HCT116 (cell line): ENCODE data around the gene SIGLEC14. TPM values are rescaled to one million over a fixed set of nuclear protein-coding genes. Genes with fewer than 3 reads are reported as not detected.

Experiments used
- ATAC-seq: fragments of 200-7000 bp; cut with Tn5 transposase; 2 replicates; pipeline ENCODE4 v1.9.1; 2020; ENCODE audit warnings: mild to moderate bottlenecking, moderate library complexity
- BruUV-seq: library from RNA; stranded (reverse); fragments of 400-500 nt; replicated peaks from 2 replicates; lab custom pipeline; 2021; lab: Mats Ljungman, UMichigan
- CTCF ChIA-PET: fragments of 300-600 bp; sonication (Branson Sonifier 250); formaldehyde crosslinking; loops from one replicate; lab custom pipeline; 2021; ENCODE audit warnings: antibody characterized with exemption; lab: Charles Lee
- POLR2A ChIA-PET: fragments of 300-600, 350-600 bp; sonication (Branson Sonifier 250); formaldehyde crosslinking; loops from one replicate; lab custom pipeline; 2021; ENCODE audit warnings: antibody characterized with exemption; lab: Charles Lee
- RAD21 ChIA-PET, 2 experiments: fragments of 300-600 bp; sonication (Branson Sonifier 250); formaldehyde crosslinking; loops; one replicate each; lab custom pipeline; 2023; ENCODE audit warnings: low total read pairs in 2 of 2; ENCODE audit not compliant: uncharacterized antibody in 2 of 2, unreplicated experiment in 2 of 2, low non-redundant PET in 1 of 2; lab: Charles Lee
- DNase-seq: peaks from one replicate; pipeline ENCODE4 v3.0.0-alpha.2; 2010; ENCODE audit warnings: low read depth, low spot score
- H2AFZ ChIP-seq: fragments of 200-600 bp; shearing (Covaris generic), sonication (generic); 2 replicates; pipeline ENCODE4 v1.6.1; 2017; ENCODE audit warnings: low read depth, mixed run types, mixed read lengths, antibody characterized with exemption, low read length; ENCODE audit not compliant: poor library complexity, severe bottlenecking
- H3K27ac ChIP-seq: 2 replicates; pipeline ENCODE4 v1.5.1; 2012; ENCODE audit warnings: low read depth, low read length
- H3K27me3 ChIP-seq: fragments of 200-600 bp; sonication (generic); 2 replicates; pipeline ENCODE4 v1.6.1; 2016; ENCODE audit warnings: mixed run types, low read length, mixed read lengths; ENCODE audit not compliant: insufficient read depth
- H3K36me3 ChIP-seq, 2 experiments: fragments of 200-500 bp in 1 of 2; fragments of 200-600 bp in 1 of 2; sonication (Bioruptor generic) in 1 of 2; sonication (generic) in 1 of 2; 2 replicates each; pipeline versions ENCODE4 v1.5.1 to v1.6.1; 2014 to 2016; ENCODE audit warnings: low read length in 2 of 2, inconsistent platforms in 1 of 2, mixed read lengths in 1 of 2, mixed run types in 1 of 2; ENCODE audit not compliant: insufficient read depth in 2 of 2, control insufficient read depth in 1 of 2
- H3K4me1 ChIP-seq, 2 experiments: fragments of 200-600 bp in 1 of 2; sonication (generic) in 1 of 2; 2 replicates each; pipeline versions ENCODE4 v1.5.1 to v1.6.1; 2012 to 2017; ENCODE audit warnings: low read length in 2 of 2, inconsistent platforms in 1 of 2, mild to moderate bottlenecking in 1 of 2, mixed read lengths in 1 of 2, mixed run types in 1 of 2, moderate library complexity in 1 of 2; ENCODE audit not compliant: insufficient read depth in 2 of 2, control insufficient read depth in 1 of 2
- H3K4me2 ChIP-seq: fragments of 200-600 bp; sonication (generic); 2 replicates; pipeline ENCODE4 v1.6.1; 2017; ENCODE audit warnings: mixed run types, low read length, mixed read lengths
- H3K4me3 ChIP-seq, 2 experiments: fragments of 200-600 bp in 1 of 2; sonication (generic) in 1 of 2; replicated peaks in 1 of 2; 2 replicates each; pipeline ENCODE4 v1.5.1; 2011 to 2016; ENCODE audit warnings: low read length in 2 of 2, control low read depth in 1 of 2, low read depth in 1 of 2, mild to moderate bottlenecking in 1 of 2, mixed read lengths in 1 of 2, mixed run types in 1 of 2
- H3K79me2 ChIP-seq: fragments of 200-600 bp; sonication (generic); 2 replicates; pipeline ENCODE4 v1.6.1; 2017; ENCODE audit warnings: mild to moderate bottlenecking, mixed run types, low read length, moderate library complexity, mixed read lengths; ENCODE audit not compliant: insufficient read depth
- H3K9ac ChIP-seq: fragments of 200-600 bp; sonication (generic); 2 replicates; pipeline ENCODE4 v1.6.1; 2016; ENCODE audit warnings: low read length, mixed read lengths
- H3K9me2 ChIP-seq: fragments of 200-600 bp; sonication (generic), shearing (Covaris generic); 2 replicates; pipeline ENCODE4 v1.6.1; 2017; ENCODE audit warnings: mixed run types, mild to moderate bottlenecking, moderate library complexity; ENCODE audit not compliant: insufficient read depth
- H3K9me3 ChIP-seq, 2 experiments: fragments of 200-500 bp in 1 of 2; fragments of 200-600 bp in 1 of 2; sonication (Bioruptor generic) in 1 of 2; sonication (generic) in 1 of 2; 2 replicates each; pipeline ENCODE4 v1.6.1; 2014 to 2017; ENCODE audit warnings: low read length in 2 of 2, mixed read lengths in 2 of 2, inconsistent platforms in 1 of 2, low read depth in 1 of 2, mild to moderate bottlenecking in 1 of 2, mixed run types in 1 of 2, moderate library complexity in 1 of 2; ENCODE audit not compliant: control insufficient read depth in 1 of 2, insufficient read depth in 1 of 2
- H4K20me1 ChIP-seq: fragments of 200-600 bp; sonication (generic), shearing (Covaris generic); 2 replicates; pipeline ENCODE4 v1.6.1; 2017; ENCODE audit warnings: mixed run types, mild to moderate bottlenecking, moderate library complexity; ENCODE audit not compliant: insufficient read depth
- CEBPB ChIP-seq: IDR thresholded peaks from 2 replicates; pipeline ENCODE4 v1.6.1; 2012; ENCODE audit warnings: low read depth
- EGR1 ChIP-seq: IDR thresholded peaks from 2 replicates; pipeline ENCODE4 v1.6.1; 2012; ENCODE audit warnings: low read depth
- ELF1 ChIP-seq: IDR thresholded peaks from 2 replicates; pipeline ENCODE4 v1.6.1; 2012; ENCODE audit warnings: low read depth, borderline replicate concordance
- EZH2 ChIP-seq: fragments of 200-600 bp; sonication (generic); IDR thresholded peaks from 2 replicates; pipeline ENCODE4 v1.6.1; 2017; ENCODE audit warnings: antibody characterized with exemption, mixed run types
- FOSL1 ChIP-seq: IDR thresholded peaks from 2 replicates; pipeline ENCODE4 v1.6.1; 2012; ENCODE audit warnings: low read depth
- JUND ChIP-seq: IDR thresholded peaks from 2 replicates; pipeline ENCODE4 v1.6.1; 2012
- RAD21 ChIP-seq: IDR thresholded peaks from 2 replicates; pipeline ENCODE4 v1.6.1; 2012; ENCODE audit warnings: low read depth, mild to moderate bottlenecking
- SIN3A ChIP-seq: IDR thresholded peaks from 2 replicates; pipeline ENCODE4 v1.6.1; 2012; ENCODE audit warnings: low read depth
- SP1 ChIP-seq: IDR thresholded peaks from 2 replicates; pipeline ENCODE4 v1.6.1; 2012; ENCODE audit warnings: low read depth
- TCF7L2 ChIP-seq: IDR thresholded peaks from 2 replicates; pipeline ENCODE4 v1.7.0; 2011; ENCODE audit warnings: borderline replicate concordance, inconsistent platforms; ENCODE audit not compliant: insufficient read depth, insufficient read length; ENCODE audit errors: extremely low read depth
- ZFX ChIP-seq: fragments of 450-650 bp; IDR thresholded peaks from 2 replicates; pipeline ENCODE4 v1.6.1; 2017
- ZNF274 ChIP-seq: fragments of 200-500 bp; sonication (Bioruptor generic); IDR thresholded peaks from 2 replicates; pipeline ENCODE4 v1.6.1; 2014; ENCODE audit warnings: mild to moderate bottlenecking, low read depth, low read length, inconsistent platforms
- intact Hi-C: fragments of 100-400 bp; cut with micrococcal nuclease; formaldehyde crosslinking; loops from 2 replicates; pipeline ENCODE4 v1.10.0; 2022
- total RNA-seq: library from RNA; stranded (reverse); gene quantifications from one replicate; pipeline ENCODE4 v1.2.1, GENCODE V29; 2021; ENCODE audit not compliant: unreplicated experiment
- TF ChIP-seq, protein P1 (sequence below): IDR thresholded peaks from 2 replicates; pipeline ENCODE4 v1.6.1; 2011; ENCODE audit warnings: mild to moderate bottlenecking, low read length, moderate library complexity; ENCODE audit not compliant: insufficient replicate concordance; ENCODE audit errors: extremely low read depth
- TF ChIP-seq, protein P2 (sequence below), 3 experiments: fragments of 200-600 bp in 1 of 3; sonication (generic) in 1 of 3; IDR thresholded peaks in 2 of 3; conservative IDR thresholded peaks in 1 of 3; 2 replicates each; pipeline ENCODE4 v1.5.1; 2012 to 2017; ENCODE audit warnings: low read depth in 2 of 3, low read length in 2 of 3, antibody characterized with exemption in 1 of 3, borderline replicate concordance in 1 of 3, control low read depth in 1 of 3, mild to moderate bottlenecking in 1 of 3, mixed read lengths in 1 of 3, mixed run types in 1 of 3, moderate library complexity in 1 of 3; ENCODE audit not compliant: insufficient read depth in 1 of 3
- TF ChIP-seq, protein P3 (sequence below): IDR thresholded peaks from 2 replicates; pipeline ENCODE4 v1.6.1; 2012; ENCODE audit warnings: low read depth

Gene SIGLEC14
- total RNA-seq, 1 experiment from 2014 or later = not detected

DNA sequence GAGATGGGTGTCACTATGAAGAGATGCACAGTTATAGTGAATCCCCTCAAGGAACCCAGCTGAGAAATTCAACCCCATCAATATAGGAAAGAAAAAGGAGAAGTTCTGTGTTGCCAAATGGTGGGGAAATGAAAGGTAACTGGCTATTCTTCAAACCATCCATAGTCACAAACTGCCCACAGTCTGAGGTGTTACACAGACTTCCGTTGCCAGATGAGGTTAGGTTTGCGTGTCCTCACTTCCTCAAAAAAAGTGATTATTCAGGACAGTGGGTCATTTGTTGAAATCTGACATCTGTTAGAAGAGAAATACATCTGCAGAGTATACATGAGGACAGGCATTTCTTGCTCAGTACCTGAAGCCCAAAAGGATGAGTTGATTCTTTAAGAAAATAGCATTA, 25.4 kb downstream of the SIGLEC14 start:
- no peak overlapping the region for H3K4me3 ChIP-seq
- no peaks in the 10 kb centered on the region for H3K4me1 ChIP-seq
- H3K36me3 ChIP-seq = no peaks in the 10 kb centered on the region
- H4K20me1 ChIP-seq = no peaks in the 10 kb centered on the region
- peaks cover 20% of the 10 kb centered on the region for H3K27me3 ChIP-seq
- no peaks in the 10 kb centered on the region for H3K9me3 ChIP-seq
- POLR2A ChIA-PET = no interaction called here
- ATAC-seq (no peak), DNase-seq (no peak)
- CTCF ChIA-PET = interaction anchor here (1.5 kb wide), 1 partner anchor 146 kb away, joined by 3 read pairs; no protein-coding TSS in a partner anchor
- no peaks in the 10 kb centered on the region for H3K79me2 ChIP-seq
- no peak overlapping the region for H3K27ac ChIP-seq
- BruUV-seq = no TSS peak
- H3K4me2 ChIP-seq = no peak overlapping the region
- RAD21 ChIA-PET = no interaction called here
- intact Hi-C loops = no loop called here
- H2AFZ ChIP-seq = no peak overlapping the region
- H3K9ac ChIP-seq = no peak overlapping the region
- TF ChIP-seq TCF7L2 (no peak), ZFX (no peak), ELF1 (no peak), FOSL1 (no peak), SIN3A (no peak)
- TF ChIP-seq, protein P1, sequence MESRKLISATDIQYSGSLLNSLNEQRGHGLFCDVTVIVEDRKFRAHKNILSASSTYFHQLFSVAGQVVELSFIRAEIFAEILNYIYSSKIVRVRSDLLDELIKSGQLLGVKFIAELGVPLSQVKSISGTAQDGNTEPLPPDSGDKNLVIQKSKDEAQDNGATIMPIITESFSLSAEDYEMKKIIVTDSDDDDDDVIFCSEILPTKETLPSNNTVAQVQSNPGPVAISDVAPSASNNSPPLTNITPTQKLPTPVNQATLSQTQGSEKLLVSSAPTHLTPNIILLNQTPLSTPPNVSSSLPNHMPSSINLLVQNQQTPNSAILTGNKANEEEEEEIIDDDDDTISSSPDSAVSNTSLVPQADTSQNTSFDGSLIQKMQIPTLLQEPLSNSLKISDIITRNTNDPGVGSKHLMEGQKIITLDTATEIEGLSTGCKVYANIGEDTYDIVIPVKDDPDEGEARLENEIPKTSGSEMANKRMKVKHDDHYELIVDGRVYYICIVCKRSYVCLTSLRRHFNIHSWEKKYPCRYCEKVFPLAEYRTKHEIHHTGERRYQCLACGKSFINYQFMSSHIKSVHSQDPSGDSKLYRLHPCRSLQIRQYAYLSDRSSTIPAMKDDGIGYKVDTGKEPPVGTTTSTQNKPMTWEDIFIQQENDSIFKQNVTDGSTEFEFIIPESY = no peak
- H3K9me2 ChIP-seq = no peaks in the 10 kb centered on the region

DNA sequence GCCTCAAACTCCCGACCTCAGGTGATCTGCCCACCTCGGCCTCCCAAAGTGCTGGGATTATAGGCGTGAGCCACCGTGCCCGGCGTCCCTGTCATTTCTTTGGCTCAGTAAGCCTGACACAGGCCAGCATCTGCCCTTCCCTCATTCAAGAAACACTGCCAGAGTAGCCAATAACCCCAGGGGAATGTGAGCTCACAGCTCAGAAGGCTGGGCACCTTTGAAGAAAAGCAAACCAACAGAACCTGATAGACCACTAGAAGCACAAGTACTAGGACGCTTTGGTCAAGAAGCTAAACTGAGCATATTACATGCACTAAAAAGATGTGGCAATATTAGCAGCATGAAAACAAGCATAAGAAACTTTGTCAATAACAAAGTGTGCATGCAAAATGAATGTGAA, 30.6 kb downstream of the SIGLEC14 start:
- ChIA-PET RAD21 (no interaction called here), CTCF (interaction anchor here (1.6 kb wide), 1 partner anchor 41 kb away, joined by 5 read pairs; no protein-coding TSS in a partner anchor), POLR2A (no interaction called here)
- Histone ChIP-seq H3K4me3 (no peak overlapping the region), H3K4me2 (no peak overlapping the region), H3K9me2 (no peaks in the 10 kb centered on the region), H3K9me3 (no peaks in the 10 kb centered on the region), H3K9ac (no peak overlapping the region), H4K20me1 (no peaks in the 10 kb centered on the region), H3K27ac (no peak overlapping the region), H3K36me3 (no peaks in the 10 kb centered on the region), H3K4me1 (no peaks in the 10 kb centered on the region), H2AFZ (no peak overlapping the region), H3K27me3 (peaks cover 51% of the 10 kb centered on the region), H3K79me2 (no peaks in the 10 kb centered on the region)
- intact Hi-C loops = no loop called here
- BruUV-seq = no TSS peak
- no peak for DNase-seq
- no peak for ATAC-seq
- TF ChIP-seq RAD21 = no peak
- TF ChIP-seq EZH2 = no peak
- no peak for TF ChIP-seq ELF1
- TF ChIP-seq SIN3A = no peak
- TF ChIP-seq, protein P2, sequence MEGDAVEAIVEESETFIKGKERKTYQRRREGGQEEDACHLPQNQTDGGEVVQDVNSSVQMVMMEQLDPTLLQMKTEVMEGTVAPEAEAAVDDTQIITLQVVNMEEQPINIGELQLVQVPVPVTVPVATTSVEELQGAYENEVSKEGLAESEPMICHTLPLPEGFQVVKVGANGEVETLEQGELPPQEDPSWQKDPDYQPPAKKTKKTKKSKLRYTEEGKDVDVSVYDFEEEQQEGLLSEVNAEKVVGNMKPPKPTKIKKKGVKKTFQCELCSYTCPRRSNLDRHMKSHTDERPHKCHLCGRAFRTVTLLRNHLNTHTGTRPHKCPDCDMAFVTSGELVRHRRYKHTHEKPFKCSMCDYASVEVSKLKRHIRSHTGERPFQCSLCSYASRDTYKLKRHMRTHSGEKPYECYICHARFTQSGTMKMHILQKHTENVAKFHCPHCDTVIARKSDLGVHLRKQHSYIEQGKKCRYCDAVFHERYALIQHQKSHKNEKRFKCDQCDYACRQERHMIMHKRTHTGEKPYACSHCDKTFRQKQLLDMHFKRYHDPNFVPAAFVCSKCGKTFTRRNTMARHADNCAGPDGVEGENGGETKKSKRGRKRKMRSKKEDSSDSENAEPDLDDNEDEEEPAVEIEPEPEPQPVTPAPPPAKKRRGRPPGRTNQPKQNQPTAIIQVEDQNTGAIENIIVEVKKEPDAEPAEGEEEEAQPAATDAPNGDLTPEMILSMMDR (IDR thresholded peaks at IDR 0.05 in 2 of 3, conservative IDR thresholded peaks at IDR 0.05 in 1 of 3; ENCODE audit: borderline replicate concordance in 1 of 3, insufficient read depth in 1 of 3, low read depth in 2 of 3, low read length in 2 of 3) = no peak
- no peak for TF ChIP-seq ZNF274
- TF ChIP-seq, protein P3, sequence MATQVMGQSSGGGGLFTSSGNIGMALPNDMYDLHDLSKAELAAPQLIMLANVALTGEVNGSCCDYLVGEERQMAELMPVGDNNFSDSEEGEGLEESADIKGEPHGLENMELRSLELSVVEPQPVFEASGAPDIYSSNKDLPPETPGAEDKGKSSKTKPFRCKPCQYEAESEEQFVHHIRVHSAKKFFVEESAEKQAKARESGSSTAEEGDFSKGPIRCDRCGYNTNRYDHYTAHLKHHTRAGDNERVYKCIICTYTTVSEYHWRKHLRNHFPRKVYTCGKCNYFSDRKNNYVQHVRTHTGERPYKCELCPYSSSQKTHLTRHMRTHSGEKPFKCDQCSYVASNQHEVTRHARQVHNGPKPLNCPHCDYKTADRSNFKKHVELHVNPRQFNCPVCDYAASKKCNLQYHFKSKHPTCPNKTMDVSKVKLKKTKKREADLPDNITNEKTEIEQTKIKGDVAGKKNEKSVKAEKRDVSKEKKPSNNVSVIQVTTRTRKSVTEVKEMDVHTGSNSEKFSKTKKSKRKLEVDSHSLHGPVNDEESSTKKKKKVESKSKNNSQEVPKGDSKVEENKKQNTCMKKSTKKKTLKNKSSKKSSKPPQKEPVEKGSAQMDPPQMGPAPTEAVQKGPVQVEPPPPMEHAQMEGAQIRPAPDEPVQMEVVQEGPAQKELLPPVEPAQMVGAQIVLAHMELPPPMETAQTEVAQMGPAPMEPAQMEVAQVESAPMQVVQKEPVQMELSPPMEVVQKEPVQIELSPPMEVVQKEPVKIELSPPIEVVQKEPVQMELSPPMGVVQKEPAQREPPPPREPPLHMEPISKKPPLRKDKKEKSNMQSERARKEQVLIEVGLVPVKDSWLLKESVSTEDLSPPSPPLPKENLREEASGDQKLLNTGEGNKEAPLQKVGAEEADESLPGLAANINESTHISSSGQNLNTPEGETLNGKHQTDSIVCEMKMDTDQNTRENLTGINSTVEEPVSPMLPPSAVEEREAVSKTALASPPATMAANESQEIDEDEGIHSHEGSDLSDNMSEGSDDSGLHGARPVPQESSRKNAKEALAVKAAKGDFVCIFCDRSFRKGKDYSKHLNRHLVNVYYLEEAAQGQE = no peak
- TF ChIP-seq JUND = no peak
- no peak for TF ChIP-seq EGR1
- TF ChIP-seq SP1 = no peak
- no peak for TF ChIP-seq CEBPB
